Spleen (tissue), 11 donors: ENCODE data around the gene KYNU. TPM values are rescaled to one million over a fixed set of nuclear protein-coding genes. Genes with fewer than 3 reads are reported as not detected.

ENCODE experiments used
- DNase-seq: peaks from one replicate; pipeline ENCODE4 v3.0.0-alpha.2; 2020
- H3K27ac ChIP-seq, 8 donors: fragments of 200-600 bp; sonication (generic) in 7 of 8; 1 replicate in 4 of 8; 2 replicates in 4 of 8; pipeline versions ENCODE4 v1.5.0 to v1.8.0; 2016 to 2021; ENCODE audit warnings: inconsistent platforms in 4 of 8, mild to moderate bottlenecking in 4 of 8, moderate library complexity in 1 of 8
- H3K27me3 ChIP-seq, 7 donors: fragments of 200-600 bp; sonication (generic) in 6 of 7; replicated peaks in 1 of 7; 1 replicate in 4 of 7; 2 replicates in 3 of 7; pipeline versions ENCODE4 v1.5.0 to v1.8.0; 2016 to 2021; ENCODE audit warnings: inconsistent platforms in 3 of 7, mild to moderate bottlenecking in 1 of 7
- H3K36me3 ChIP-seq, 6 donors: fragments of 200-600 bp; sonication (generic) in 5 of 6; 1 replicate in 4 of 6; 2 replicates in 2 of 6; pipeline versions ENCODE4 v1.5.0 to v1.8.0; 2016 to 2021; ENCODE audit warnings: inconsistent platforms in 2 of 6
- H3K4me1 ChIP-seq, 6 donors: fragments of 200-600 bp; sonication (generic) in 5 of 6; 1 replicate in 3 of 6; 2 replicates in 3 of 6; pipeline versions ENCODE4 v1.5.0 to v1.8.0; 2016 to 2021; ENCODE audit warnings: inconsistent platforms in 3 of 6
- H3K4me3 ChIP-seq, 8 donors: fragments of 200-600 bp; sonication (generic) in 7 of 8; 1 replicate in 4 of 8; 2 replicates in 4 of 8; pipeline versions ENCODE4 v1.5.0 to v1.8.0; 2016 to 2021; ENCODE audit warnings: inconsistent platforms in 4 of 8, mild to moderate bottlenecking in 4 of 8, moderate library complexity in 2 of 8
- H3K9me3 ChIP-seq, 8 donors: fragments of 200-600 bp; sonication (generic) in 7 of 8; 1 replicate in 4 of 8; 2 replicates in 4 of 8; pipeline versions ENCODE4 v1.5.0 to v1.8.0; 2016 to 2021; ENCODE audit warnings: inconsistent platforms in 4 of 8
- CTCF ChIP-seq, 11 experiments: fragments of 200-600 bp in 7 of 11; fragments of 450-650 bp in 4 of 11; sonication (generic) in 4 of 11; IDR thresholded peaks in 8 of 11; conservative IDR thresholded peaks in 3 of 11; 1 replicate in 7 of 11; 2 replicates in 4 of 11; pipeline versions ENCODE4 v1.4.0 to v1.8.0; 2016 to 2021; ENCODE audit warnings: antibody characterized with exemption in 11 of 11, inconsistent platforms in 4 of 11, mild to moderate bottlenecking in 1 of 11
- POLR2A ChIP-seq, 3 donors: fragments of 450-650 bp; IDR thresholded peaks; one replicate each; pipeline ENCODE4 v1.5.1; 2017; ENCODE audit warnings: antibody characterized with exemption in 3 of 3, mild to moderate bottlenecking in 1 of 3
- POLR2AphosphoS5 ChIP-seq, 3 donors: sonication (generic); formaldehyde crosslinking; IDR thresholded peaks; one replicate each; pipeline ENCODE4 v1.5.1; 2017; ENCODE audit warnings: antibody characterized with exemption in 3 of 3
- WGBS, 5 donors: extraction: QIAGEN DNeasy Blood & Tissue Kit in 3 of 5; methylation state at CpG; one replicate each; pipeline versions ENCODE4 v1.1.5 to v1.1.7; 2013 to 2018; 5-methylcytosine and 5-hydroxymethylcytosine counted together
- intact Hi-C: fragments of 100-400 bp; cut with DNase I; formaldehyde crosslinking; loops from one replicate; pipeline ENCODE4 v1.15.0; 2023; ENCODE audit warnings: low total_unique reads
- polyA plus RNA-seq, 3 donors: library from polyadenylated mRNA; stranded (reverse); fragments of 200-250 nt; gene quantifications; one replicate each; pipeline ENCODE4 v1.2.1, GENCODE V29; 2013
- total RNA-seq, 7 donors: library from RNA; depleted of rRNA in 3 of 7; stranded (reverse); fragments of >200 nt in 3 of 7; fragmentation: NEBNext Ultra II Directional in 4 of 7; extraction: Animal tissue kit (Norgen Biotek cat#: 25700) in 4 of 7; gene quantifications; one replicate each; pipeline versions ENCODE4 v1.1.0 to v1.2.1, GENCODE V29; 2016 to 2021
- donor health status: healthy with polysubstance abuse.
- donor health status: DM: no; HTN: no; CAD: no; lungs with moderate emphysema.
- donor health status: DM: no; HTN: no; CAD: no.
- donor health status: Bipolar disorder and iron deficiency.
- donor health status: healthy.
- donor health status: DM: no; HTN: no; CAD: no.
- donor health status: DM: yes; HTN: yes; CAD: no.

Gene KYNU
- total and polyA plus RNA-seq, 10 donors: 11.1 to 38.4 (median 20.8) TPM

- intact Hi-C loops: no loop called here
- H3K27me3 ChIP-seq: no peaks in the 10 kb centered on the region
- no peaks in the 10 kb centered on the region for H3K4me1 ChIP-seq
- peaks cover 0 to 63% (median 2%) of the 10 kb centered on the region in 6 donors for H3K36me3 ChIP-seq
- H3K27ac ChIP-seq: no peak overlapping the region
- peaks cover 0 to 20% (median 2%) of the 10 kb centered on the region in 8 donors for H3K9me3 ChIP-seq
- no peak for DNase-seq
- TF ChIP-seq POLR2A (IDR thresholded peaks at IDR 0.05): no peak
- TF ChIP-seq POLR2AphosphoS5 (IDR thresholded peaks at IDR 0.05): no peak
- no peak for TF ChIP-seq CTCF (IDR thresholded peaks at IDR 0.05 in 8 of 11, conservative IDR thresholded peaks at IDR 0.05 in 3 of 11)
- no peak overlapping the region for H3K4me3 ChIP-seq
Observed at GRCh38 chr2:142951190-142952007, 73.9 kb downstream of the KYNU start.

GRCh38 chr2:142952018-142952417, 74.6 kb downstream of the KYNU start:
- Histone ChIP-seq H3K4me1 (no peaks in the 10 kb centered on the region), H3K27ac (no peak overlapping the region), H3K9me3 (peaks cover 0 to 20% (median 2%) of the 10 kb centered on the region in 8 donors), H3K27me3 (no peaks in the 10 kb centered on the region), H3K36me3 (peaks cover 0 to 60% (median 0%) of the 10 kb centered on the region in 6 donors), H3K4me3 (no peak overlapping the region)
- TF ChIP-seq POLR2AphosphoS5 (IDR thresholded peaks at IDR 0.05): no peak
- TF ChIP-seq POLR2A (IDR thresholded peaks at IDR 0.05): no peak
- no peak for TF ChIP-seq CTCF (IDR thresholded peaks at IDR 0.05 in 8 of 11, conservative IDR thresholded peaks at IDR 0.05 in 3 of 11)
- DNase-seq: no peak
- WGBS, 5 donors: 87 to 92% (median 90%) methylated on average over 3 of the region's 3 CpGs
- intact Hi-C loops: no loop called here

- Histone ChIP-seq H3K4me3 (no peak overlapping the region), H3K27ac (no peak overlapping the region), H3K27me3 (no peaks in the 10 kb centered on the region), H3K36me3 (peaks cover 0 to 60% (median 0%) of the 10 kb centered on the region in 6 donors), H3K9me3 (peaks cover 0 to 20% (median 2%) of the 10 kb centered on the region in 8 donors), H3K4me1 (no peaks in the 10 kb centered on the region)
- intact Hi-C loops: no loop called here
- WGBS, 5 donors: 84 to 91% (median 85%) methylated on average over 6 of the region's 6 CpGs
- DNase-seq: no peak
- TF ChIP-seq POLR2A (IDR thresholded peaks at IDR 0.05) (no peak), POLR2AphosphoS5 (IDR thresholded peaks at IDR 0.05) (no peak), CTCF (IDR thresholded peaks at IDR 0.05 in 8 of 11, conservative IDR thresholded peaks at IDR 0.05 in 3 of 11) (no peak)
Observed at GRCh38 chr2:142952793-142953494, 75.5 kb downstream of the KYNU start.

GRCh38 chr2:142954493-142954892, 77.0 kb downstream of the KYNU start:
- TF ChIP-seq POLR2AphosphoS5 (IDR thresholded peaks at IDR 0.05): no peak
- TF ChIP-seq POLR2A (IDR thresholded peaks at IDR 0.05): no peak
- no peak for TF ChIP-seq CTCF (IDR thresholded peaks at IDR 0.05 in 8 of 11, conservative IDR thresholded peaks at IDR 0.05 in 3 of 11)
- 63 to 93% (median 86%) methylated on average over 1 of the region's 1 CpG for WGBS, 5 donors
- no peak for DNase-seq
- H3K9me3 ChIP-seq: peaks cover 0 to 10% (median under 1%) of the 10 kb centered on the region in 8 donors
- peaks cover 0 to 53% (median 0%) of the 10 kb centered on the region in 6 donors for H3K36me3 ChIP-seq
- no peaks in the 10 kb centered on the region for H3K27me3 ChIP-seq
- no peak overlapping the region for H3K27ac ChIP-seq
- intact Hi-C loops: no loop called here
- H3K4me1 ChIP-seq: no peaks in the 10 kb centered on the region
- no peak overlapping the region for H3K4me3 ChIP-seq
